NCI-H146 treated with DMSO at 0.1 percent for 48 hours (cell line): Measurements from ENCODE around the gene NT5C3B.
A peak's percentile ranks its signal among the peaks of the same experiment; 100 is the strongest.
"Not testable (repeated sequence)": the region's sequence is repeated elsewhere in the genome, so short reads cannot be mapped to it uniquely, and the experiment has no call there.

Experiments used
- DNase-seq: peaks from one replicate; lab custom pipeline; 2025; ENCODE audit not compliant: unreplicated experiment; lab: John Stamatoyannopoulos, UW

Gene NT5C3B

DNA sequence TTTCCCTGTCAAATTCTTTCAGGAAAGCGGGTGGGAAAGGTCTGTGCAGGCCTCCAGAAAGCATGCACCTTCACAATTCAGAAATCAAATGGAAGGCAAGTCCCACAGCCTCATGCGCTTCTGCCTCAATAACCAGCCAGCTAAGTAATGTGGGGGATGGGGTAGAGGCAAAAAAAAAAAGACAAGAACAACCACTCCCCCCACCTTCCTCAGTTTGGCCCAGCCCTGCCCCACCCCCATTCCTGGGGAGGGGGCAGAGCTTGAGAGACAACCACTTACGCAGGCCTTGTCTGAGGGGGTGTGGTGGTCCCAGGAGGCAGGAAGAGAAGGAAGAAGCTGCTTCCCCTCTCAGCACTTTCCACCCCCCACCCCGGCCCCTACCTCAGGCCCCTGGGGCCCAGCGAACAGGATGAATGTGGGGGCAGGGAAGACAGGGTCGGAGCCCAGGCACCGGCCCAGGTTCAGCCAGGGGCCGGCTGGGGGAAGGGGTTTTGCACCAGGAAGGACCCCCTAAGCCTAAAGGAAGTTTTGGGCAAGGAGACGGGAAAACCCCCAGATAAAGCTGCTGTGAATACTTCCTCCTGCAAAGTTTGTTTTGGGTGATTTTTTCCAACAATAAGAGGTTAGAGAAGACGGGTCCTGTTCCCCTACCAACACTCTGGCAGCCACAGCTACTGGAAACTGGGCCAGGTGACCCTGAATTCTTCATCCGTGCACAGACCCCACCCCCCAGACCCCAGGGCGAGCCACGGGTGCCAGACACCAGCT lies 50.8 kb downstream of the NT5C3B start:
- DNase-seq, result no peak

- DNase-seq, result no peak
These were observed 51.8 kb downstream of the NT5C3B start for GRCh38 chr17:41784207-41784744.

GRCh38 chr17:41782142-41782541 lies 53.9 kb downstream of the NT5C3B start:
- no peak for DNase-seq

GRCh38 chr17:41781404-41782110 lies 54.5 kb downstream of the NT5C3B start:
- no peak for DNase-seq

DNA sequence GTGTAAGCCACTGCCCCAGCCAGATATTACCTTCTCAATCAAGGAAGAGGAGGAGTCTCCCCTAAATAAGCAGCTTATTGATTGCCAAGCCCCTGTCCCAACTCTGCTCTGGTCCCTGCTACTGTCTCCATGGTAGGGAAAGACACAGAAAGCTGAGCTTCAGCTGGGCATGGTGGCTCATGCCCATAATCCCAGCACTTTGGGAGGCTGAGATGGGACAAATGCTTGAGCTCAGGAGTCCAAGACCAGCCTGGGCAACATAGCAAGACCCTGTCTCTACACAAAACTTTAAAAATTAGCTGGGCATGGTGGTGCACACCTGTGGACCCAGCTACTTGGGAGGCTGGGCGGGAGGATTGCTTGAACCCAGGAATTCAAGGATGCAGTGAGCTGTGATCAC lies 56.1 kb downstream of the NT5C3B start:
- DNase-seq, result no peak

GRCh38 chr17:41777574-41778188 lies 58.4 kb downstream of the NT5C3B start:
- DNase-seq, result peak; percentile 68

GRCh38 chr17:41777157-41777573 lies 58.9 kb downstream of the NT5C3B start:
- DNase-seq, result peak; percentile 34

GRCh38 chr17:41776262-41776900 lies 59.7 kb downstream of the NT5C3B start:
- DNase-seq, result not testable (repeated sequence)

- DNase-seq, result no peak
These were observed 60.4 kb downstream of the NT5C3B start for GRCh38 chr17:41775394-41776226.
